ENCODE measurements around the gene SYF2.

GRCh38 chr1:25173809-25174340 lies 58.4 kb downstream of the SYF2 start:
- TF ChIP-seq ONECUT2 (CRISPR knock-in tag; IDR thresholded peaks at IDR 0.05) = no peak
- TF ChIP-seq ZNF615 (CRISPR knock-in tag; IDR thresholded peaks at IDR 0.05; ENCODE audit: borderline replicate concordance) = no peak
- no peak for TF ChIP-seq HES4 (CRISPR knock-in tag; IDR thresholded peaks at IDR 0.05; ENCODE audit: borderline replicate concordance)
- no peak for TF ChIP-seq CTCF (CRISPR knock-in tag; IDR thresholded peaks at IDR 0.05)
- no peak for TF ChIP-seq POLR2A (IDR thresholded peaks at IDR 0.05; ENCODE audit: insufficient read depth in 1 of 2, low read depth in 2 of 2, low read length in 2 of 2)

Data from HepG2 (cell line).